ENCODE results near the gene ZNRD2.

The ZNRD2 gene

GRCh38 chr11:65589444-65590239 lies 19.4 kb downstream of the ZNRD2 start:
- DNase-seq, result no peak

GRCh38 chr11:65590240-65590738 lies 20.0 kb downstream of the ZNRD2 start:
- no peak for DNase-seq

- DNase-seq, result no peak
Measured at GRCh38 chr11:65591939-65592857, 21.9 kb downstream of the ZNRD2 start.

- DNase-seq, result no peak
Measured at GRCh38 chr11:65592858-65593517, 22.7 kb downstream of the ZNRD2 start.

- DNase-seq, result no peak
Measured at GRCh38 chr11:65593518-65594414, 23.5 kb downstream of the ZNRD2 start.

GRCh38 chr11:65595131-65595530 lies 24.9 kb downstream of the ZNRD2 start:
- DNase-seq, result no peak

- no peak for DNase-seq
Measured at GRCh38 chr11:65595543-65596281, 25.4 kb downstream of the ZNRD2 start, which contains the start of gene KCNK7. TSS of gene KCNK7 (minus strand) at chr11:65595800. CDS start at chr11:65595772, 28 bp downstream.

- no peak for DNase-seq
Measured at GRCh38 chr11:65596520-65596919, 26.2 kb downstream of the ZNRD2 start.

- no peak for DNase-seq
Measured at GRCh38 chr11:65598258-65598699, 28.0 kb downstream of the ZNRD2 start.

- no peak for DNase-seq
Measured at GRCh38 chr11:65599216-65599954, 29.1 kb downstream of the ZNRD2 start.

GRCh38 chr11:65599955-65600246 lies 29.6 kb downstream of the ZNRD2 start:
- DNase-seq, result no peak

GRCh38 chr11:65604258-65604657 lies 34.0 kb downstream of the ZNRD2 start:
- no peak for DNase-seq

GRCh38 chr11:65606876-65607613 lies 36.8 kb downstream of the ZNRD2 start:
- DNase-seq, result peak; percentile 50 to 64

- no peak for DNase-seq
Measured at GRCh38 chr11:65607614-65608426, 37.5 kb downstream of the ZNRD2 start.

- no peak for DNase-seq
Measured at GRCh38 chr11:65609229-65609628, 39.0 kb downstream of the ZNRD2 start.

GRCh38 chr11:65609665-65610064 lies 39.4 kb downstream of the ZNRD2 start:
- no peak for DNase-seq

- no peak for DNase-seq
Measured at GRCh38 chr11:65610404-65610803, 40.1 kb downstream of the ZNRD2 start.

- DNase-seq, result no peak
Measured at GRCh38 chr11:65611028-65611757, 40.9 kb downstream of the ZNRD2 start.
